Measurements from ENCODE around the gene TRIM10.
"Not testable (repeated sequence)": the region's sequence is repeated elsewhere in the genome, so short reads cannot be mapped to it uniquely, and the experiment has no call there.

The TRIM10 gene

DNA sequence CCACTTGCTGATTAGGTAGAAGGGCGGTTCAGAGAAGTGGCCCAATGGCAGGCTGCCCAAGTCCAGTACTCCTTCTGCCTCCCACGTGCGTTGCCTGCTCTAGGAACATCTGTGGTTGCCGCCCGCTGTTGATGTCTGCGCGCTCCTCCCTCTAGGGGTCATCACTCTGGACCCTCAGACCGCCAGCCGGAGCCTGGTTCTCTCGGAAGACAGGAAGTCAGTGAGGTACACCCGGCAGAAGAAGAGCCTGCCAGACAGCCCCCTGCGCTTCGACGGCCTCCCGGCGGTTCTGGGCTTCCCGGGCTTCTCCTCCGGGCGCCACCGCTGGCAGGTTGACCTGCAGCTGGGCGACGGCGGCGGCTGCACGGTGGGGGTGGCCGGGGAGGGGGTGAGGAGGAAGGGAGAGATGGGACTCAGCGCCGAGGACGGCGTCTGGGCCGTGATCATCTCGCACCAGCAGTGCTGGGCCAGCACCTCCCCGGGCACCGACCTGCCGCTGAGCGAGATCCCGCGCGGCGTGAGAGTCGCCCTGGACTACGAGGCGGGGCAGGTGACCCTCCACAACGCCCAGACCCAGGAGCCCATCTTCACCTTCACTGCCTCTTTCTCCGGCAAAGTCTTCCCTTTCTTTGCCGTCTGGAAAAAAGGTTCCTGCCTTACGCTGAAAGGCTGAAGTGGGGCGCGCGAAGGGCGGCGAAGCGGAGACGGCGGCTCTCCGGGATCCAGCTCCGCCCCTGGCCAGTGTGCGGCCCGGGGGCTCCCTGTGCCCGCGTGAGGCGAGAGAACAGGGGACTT lies 10.9 kb upstream of the TRIM10 start:
- H3K36me3 ChIP-seq (ENCODE audit: control insufficient read depth in 2 of 2, insufficient read depth in 2 of 2, low read length in 2 of 2) = peaks cover 14 to 32% of the 10 kb centered on the region in 2 donors
- H3K4me3 ChIP-seq (ENCODE audit: low read length in 2 of 2) = no peak overlapping the region
- no peak overlapping the region for H3K27ac ChIP-seq (ENCODE audit: low read depth in 2 of 2, low read length in 2 of 2)
- no peak overlapping the region for H3K9ac ChIP-seq (ENCODE audit: low read depth in 1 of 2, low read length in 2 of 2)
- H3K27me3 ChIP-seq (ENCODE audit: control insufficient read depth in 2 of 2, insufficient read depth in 2 of 2, low read length in 2 of 2) = peaks cover 4 to 23% of the 10 kb centered on the region in 2 donors
- no peaks in the 10 kb centered on the region for H3K9me3 ChIP-seq (ENCODE audit: control insufficient read depth in 2 of 2, low read length in 2 of 2)
- H3K4me1 ChIP-seq (ENCODE audit: control insufficient read depth in 2 of 2, insufficient read depth in 2 of 2, low read length in 2 of 2) = peaks cover 0 to 3% of the 10 kb centered on the region in 2 donors

GRCh38 chr6:30169658-30170614 lies 8.9 kb upstream of the TRIM10 start:
- Histone ChIP-seq H3K36me3 (ENCODE audit: control insufficient read depth in 2 of 2, insufficient read depth in 2 of 2, low read length in 2 of 2) (peaks cover 14 to 32% of the 10 kb centered on the region in 2 donors), H3K9ac (ENCODE audit: low read depth in 1 of 2, low read length in 2 of 2) (no peak overlapping the region), H3K4me1 (ENCODE audit: control insufficient read depth in 2 of 2, insufficient read depth in 2 of 2, low read length in 2 of 2) (peaks cover 0 to 3% of the 10 kb centered on the region in 2 donors), H3K9me3 (ENCODE audit: control insufficient read depth in 2 of 2, low read length in 2 of 2) (no peaks in the 10 kb centered on the region), H3K27me3 (ENCODE audit: control insufficient read depth in 2 of 2, insufficient read depth in 2 of 2, low read length in 2 of 2) (peaks cover 4 to 23% of the 10 kb centered on the region in 2 donors), H3K4me3 (ENCODE audit: low read length in 2 of 2) (no peak overlapping the region), H3K27ac (ENCODE audit: low read depth in 2 of 2, low read length in 2 of 2) (no peak overlapping the region)

GRCh38 chr6:30168741-30169140 lies 7.7 kb upstream of the TRIM10 start:
- Histone ChIP-seq H3K27me3 (ENCODE audit: control insufficient read depth in 2 of 2, insufficient read depth in 2 of 2, low read length in 2 of 2) (peaks cover 4 to 23% of the 10 kb centered on the region in 2 donors), H3K4me1 (ENCODE audit: control insufficient read depth in 2 of 2, insufficient read depth in 2 of 2, low read length in 2 of 2) (peaks cover 4 to 7% of the 10 kb centered on the region in 2 donors), H3K36me3 (ENCODE audit: control insufficient read depth in 2 of 2, insufficient read depth in 2 of 2, low read length in 2 of 2) (peaks cover 14 to 32% of the 10 kb centered on the region in 2 donors), H3K9ac (ENCODE audit: low read depth in 1 of 2, low read length in 2 of 2) (no peak overlapping the region), H3K27ac (ENCODE audit: low read depth in 2 of 2, low read length in 2 of 2) (no peak overlapping the region), H3K4me3 (ENCODE audit: low read length in 2 of 2) (no peak overlapping the region), H3K9me3 (ENCODE audit: control insufficient read depth in 2 of 2, low read length in 2 of 2) (no peaks in the 10 kb centered on the region)

GRCh38 chr6:30167101-30167500 lies 6.1 kb upstream of the TRIM10 start:
- H3K27me3 ChIP-seq (ENCODE audit: control insufficient read depth in 2 of 2, insufficient read depth in 2 of 2, low read length in 2 of 2) = peaks cover 4 to 17% of the 10 kb centered on the region in 2 donors
- H3K9me3 ChIP-seq (ENCODE audit: control insufficient read depth in 2 of 2, low read length in 2 of 2) = no peaks in the 10 kb centered on the region
- no peak overlapping the region for H3K4me3 ChIP-seq (ENCODE audit: low read length in 2 of 2)
- H3K4me1 ChIP-seq (ENCODE audit: control insufficient read depth in 2 of 2, insufficient read depth in 2 of 2, low read length in 2 of 2) = peaks cover 8 to 11% of the 10 kb centered on the region in 2 donors
- no peak overlapping the region for H3K9ac ChIP-seq (ENCODE audit: low read depth in 1 of 2, low read length in 2 of 2)
- no peak overlapping the region for H3K27ac ChIP-seq (ENCODE audit: low read depth in 2 of 2, low read length in 2 of 2)
- peaks cover 14 to 32% of the 10 kb centered on the region in 2 donors for H3K36me3 ChIP-seq (ENCODE audit: control insufficient read depth in 2 of 2, insufficient read depth in 2 of 2, low read length in 2 of 2)

DNA sequence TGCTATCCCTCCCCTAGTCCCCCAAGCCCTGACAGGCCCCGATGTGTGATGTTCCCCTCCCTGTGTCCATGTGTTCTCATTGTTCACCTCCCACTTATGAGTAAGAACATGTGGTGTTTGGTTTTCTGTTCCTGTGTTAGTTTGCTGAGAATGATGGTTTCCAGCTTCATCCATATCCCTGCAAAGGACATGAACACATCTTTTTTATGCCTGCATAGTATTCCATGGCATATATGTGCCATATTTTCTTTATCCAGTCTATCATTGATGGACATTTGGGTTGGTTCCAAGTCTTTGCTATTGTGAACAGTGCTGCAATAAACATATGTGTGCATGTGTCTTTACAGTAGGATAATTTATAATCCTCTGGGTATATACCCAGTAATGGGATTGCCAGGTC lies 4.2 kb upstream of the TRIM10 start:
- not testable (repeated sequence) for H3K4me3 ChIP-seq (ENCODE audit: low read length in 2 of 2); H3K4me1 ChIP-seq (ENCODE audit: control insufficient read depth in 2 of 2, insufficient read depth in 2 of 2, low read length in 2 of 2); H3K9ac ChIP-seq (ENCODE audit: low read depth in 1 of 2, low read length in 2 of 2); H3K27ac ChIP-seq (ENCODE audit: low read depth in 2 of 2, low read length in 2 of 2); H3K9me3 ChIP-seq (ENCODE audit: control insufficient read depth in 2 of 2, low read length in 2 of 2); H3K27me3 ChIP-seq (ENCODE audit: control insufficient read depth in 2 of 2, insufficient read depth in 2 of 2, low read length in 2 of 2)
- H3K36me3 ChIP-seq (ENCODE audit: control insufficient read depth in 2 of 2, insufficient read depth in 2 of 2, low read length in 2 of 2) = peaks cover 10 to 21% of the 10 kb centered on the region in 2 donors

DNA sequence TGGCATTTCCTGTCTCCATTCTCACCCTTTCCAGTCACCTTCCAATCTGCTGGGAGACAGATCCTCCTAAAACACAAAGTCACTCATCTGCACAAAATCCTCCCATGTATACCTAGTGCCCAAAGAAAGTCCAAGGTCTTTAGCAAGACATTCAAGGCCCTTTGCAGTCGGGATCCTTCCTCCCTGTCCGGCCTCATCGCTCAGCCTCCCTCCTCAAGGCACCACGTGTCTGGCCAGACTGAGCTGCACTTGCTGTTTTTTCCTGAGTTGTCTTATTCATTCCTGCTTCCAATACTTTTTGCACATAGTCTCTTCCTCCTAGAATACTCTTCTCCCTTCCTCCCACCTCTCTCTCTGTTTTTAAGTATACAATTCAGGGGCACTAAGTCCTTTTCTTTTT lies 3.7 kb upstream of the TRIM10 start:
- H3K36me3 ChIP-seq (ENCODE audit: control insufficient read depth in 2 of 2, insufficient read depth in 2 of 2, low read length in 2 of 2) = peaks cover 10 to 20% of the 10 kb centered on the region in 2 donors
- H3K9ac ChIP-seq (ENCODE audit: low read depth in 1 of 2, low read length in 2 of 2) = peak overlapping the region; percentile 56 to 91
- H3K4me1 ChIP-seq (ENCODE audit: control insufficient read depth in 2 of 2, insufficient read depth in 2 of 2, low read length in 2 of 2) = peaks cover 7 to 8% of the 10 kb centered on the region in 2 donors
- peaks cover 0 to 2% of the 10 kb centered on the region in 2 donors for H3K27me3 ChIP-seq (ENCODE audit: control insufficient read depth in 2 of 2, insufficient read depth in 2 of 2, low read length in 2 of 2)
- H3K9me3 ChIP-seq (ENCODE audit: control insufficient read depth in 2 of 2, low read length in 2 of 2) = no peaks in the 10 kb centered on the region
- peak overlapping the region; percentile 92 to 94 for H3K27ac ChIP-seq (ENCODE audit: low read depth in 2 of 2, low read length in 2 of 2)
- peak overlapping the region; percentile 69 to 80 for H3K4me3 ChIP-seq (ENCODE audit: low read length in 2 of 2)

DNA sequence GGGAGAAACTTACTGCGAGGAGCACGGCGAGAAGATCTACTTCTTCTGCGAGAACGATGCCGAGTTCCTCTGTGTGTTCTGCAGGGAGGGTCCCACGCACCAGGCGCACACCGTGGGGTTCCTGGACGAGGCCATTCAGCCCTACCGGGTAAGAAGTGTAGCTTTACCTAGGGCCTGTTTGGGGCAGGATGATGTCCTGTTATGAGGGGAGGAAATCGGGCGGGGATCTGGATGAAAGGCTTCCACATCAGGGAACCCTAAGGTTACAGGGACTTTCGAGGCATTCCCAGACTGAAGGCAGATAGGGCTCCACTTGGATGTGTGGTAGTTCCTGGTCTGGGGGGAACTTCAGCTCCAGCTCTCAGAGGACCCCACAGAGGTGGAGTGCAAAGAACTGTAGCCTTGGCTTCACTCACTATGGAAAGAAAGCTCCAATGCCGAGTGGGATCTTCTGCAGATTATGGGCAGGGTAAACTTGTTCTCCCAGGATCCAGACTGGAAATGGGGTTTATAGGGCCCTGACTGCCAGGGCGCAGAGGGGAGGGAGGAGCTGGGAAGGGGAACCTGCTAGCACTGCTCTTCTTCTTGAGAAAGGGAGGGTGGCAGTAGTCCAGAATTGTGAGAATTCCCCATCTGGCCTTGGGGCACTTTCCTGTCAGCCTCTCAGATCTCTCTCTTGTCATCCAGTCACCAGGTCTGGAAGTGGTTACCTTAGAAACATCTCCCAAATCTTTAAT lies 3.1 kb upstream of the TRIM10 start:
- Histone ChIP-seq H3K27me3 (ENCODE audit: control insufficient read depth in 2 of 2, insufficient read depth in 2 of 2, low read length in 2 of 2) (peaks cover 0 to 2% of the 10 kb centered on the region in 2 donors), H3K9me3 (ENCODE audit: control insufficient read depth in 2 of 2, low read length in 2 of 2) (no peaks in the 10 kb centered on the region), H3K36me3 (ENCODE audit: control insufficient read depth in 2 of 2, insufficient read depth in 2 of 2, low read length in 2 of 2) (peaks cover 10 to 17% of the 10 kb centered on the region in 2 donors), H3K4me1 (ENCODE audit: control insufficient read depth in 2 of 2, insufficient read depth in 2 of 2, low read length in 2 of 2) (peaks cover 7 to 8% of the 10 kb centered on the region in 2 donors), H3K27ac (ENCODE audit: low read depth in 2 of 2, low read length in 2 of 2) (peak overlapping the region; percentile 92 to 94), H3K4me3 (ENCODE audit: low read length in 2 of 2) (peak overlapping the region; percentile 69 to 80), H3K9ac (ENCODE audit: low read depth in 1 of 2, low read length in 2 of 2) (peak overlapping the region; percentile 79 to 91)

DNA sequence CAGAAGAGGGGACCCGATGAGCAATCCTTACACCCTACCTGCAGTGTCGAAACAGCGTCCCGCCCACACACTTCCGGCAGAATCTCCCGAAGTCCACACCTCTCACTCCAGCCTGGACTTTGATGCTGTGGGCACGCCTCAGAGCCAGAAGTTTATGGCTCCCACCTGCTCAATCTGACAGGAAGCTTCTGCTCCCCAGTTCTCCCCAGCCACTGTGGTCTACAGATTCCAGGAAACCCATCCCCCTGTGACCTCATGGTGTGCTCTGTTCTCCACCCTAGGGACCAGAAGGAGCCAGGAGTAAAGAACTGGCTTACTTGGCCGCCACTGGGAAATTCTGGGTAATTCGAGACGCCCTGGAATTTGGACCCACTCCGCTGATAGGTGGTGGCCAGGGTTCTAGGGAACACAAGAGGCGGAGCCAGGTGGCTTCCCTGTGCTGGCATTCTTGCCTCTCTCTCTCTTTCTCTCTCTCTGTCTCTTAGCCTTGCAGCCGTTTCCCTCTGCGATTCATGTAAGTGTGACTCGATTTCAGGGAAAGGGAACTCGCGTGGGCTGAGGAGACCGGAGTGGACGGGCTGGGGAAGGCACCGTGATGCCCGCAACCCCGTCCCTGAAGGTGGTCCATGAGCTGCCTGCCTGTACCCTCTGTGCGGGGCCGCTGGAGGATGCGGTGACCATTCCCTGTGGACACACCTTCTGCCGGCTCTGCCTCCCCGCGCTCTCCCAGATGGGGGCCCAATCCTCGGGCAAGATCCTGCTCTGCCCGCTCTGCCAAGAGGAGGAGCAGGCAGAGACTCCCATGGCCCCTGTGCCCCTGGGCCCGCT lies 2.3 kb upstream of the TRIM10 start, which contains the start of gene TRIM15:
TSS of gene TRIM15 (plus strand) at position 457 of the 828 bp plus-strand sequence. CDS start at position 596, 139 bp downstream.
- Histone ChIP-seq H3K4me3 (ENCODE audit: low read length in 2 of 2) (peak within 1 kb of the TSS; percentile 69 to 80), H3K36me3 (ENCODE audit: control insufficient read depth in 2 of 2, insufficient read depth in 2 of 2, low read length in 2 of 2) (peaks cover 9 to 12% of the 10 kb centered on the region in 2 donors), H3K27me3 (ENCODE audit: control insufficient read depth in 2 of 2, insufficient read depth in 2 of 2, low read length in 2 of 2) (peaks cover 0 to 2% of the 10 kb centered on the region in 2 donors), H3K27ac (ENCODE audit: low read depth in 2 of 2, low read length in 2 of 2) (peak within 1 kb of the TSS; percentile 92 to 94), H3K4me1 (ENCODE audit: control insufficient read depth in 2 of 2, insufficient read depth in 2 of 2, low read length in 2 of 2) (peaks cover 7 to 8% of the 10 kb centered on the region in 2 donors), H3K9ac (ENCODE audit: low read depth in 1 of 2, low read length in 2 of 2) (peak within 1 kb of the TSS; percentile 79 to 91), H3K9me3 (ENCODE audit: control insufficient read depth in 2 of 2, low read length in 2 of 2) (no peaks in the 10 kb centered on the region)

Data from mucosa of rectum (tissue), 2 donors.